Endothelial cell of umbilical vein (primary cell): Measurements from ENCODE around the gene LIN28B. TPM values are rescaled to one million over a fixed set of nuclear protein-coding genes. Genes with fewer than 3 reads are reported as not detected.

Source experiments
- BruUV-seq: library from RNA; stranded (reverse); fragments of 400-500 nt; replicated peaks from 2 replicates; lab custom pipeline; 2021; lab: Mats Ljungman, UMichigan
- CTCF ChIA-PET: fragments of 300-600, 350-600 bp; sonication (Branson Sonifier 250); formaldehyde crosslinking; loops from one replicate; lab custom pipeline; 2021; ENCODE audit warnings: antibody characterized with exemption, inconsistent platforms; lab: Charles Lee
- POLR2A ChIA-PET: fragments of 300-600, 350-600 bp; sonication (Branson Sonifier 250); formaldehyde crosslinking; loops from one replicate; lab custom pipeline; 2021; ENCODE audit warnings: antibody characterized with exemption, inconsistent platforms; lab: Charles Lee
- DNase-seq: peaks from one replicate; pipeline ENCODE4 v3.0.0-alpha.2; 2011; ENCODE audit warnings: low read depth, low spot score
- FAIRE-seq: peaks from 2 replicates; lab custom pipeline; 2011; peaks lifted over from hg19 to GRCh38; lab: Jason Lieb, UNC
- H2AFZ ChIP-seq: 2 replicates; pipeline ENCODE4 v1.6.0; 2012; ENCODE audit warnings: low read depth, low read length, control low read depth, inconsistent platforms
- H3K27ac ChIP-seq: 2 replicates; pipeline ENCODE4 v1.5.1; 2011; ENCODE audit warnings: low read depth, mild to moderate bottlenecking, control low read depth, low read length, moderate library complexity; ENCODE audit not compliant: insufficient read depth
- H3K27me3 ChIP-seq, 2 experiments: 2 replicates each; pipeline versions ENCODE4 v1.6.0 to v1.6.1; 2011; ENCODE audit warnings: low read length in 2 of 2, mixed read lengths in 1 of 2; ENCODE audit not compliant: control insufficient read depth in 2 of 2, insufficient read depth in 2 of 2
- H3K36me3 ChIP-seq, 2 experiments: 2 replicates in 1 of 2; 3 replicates in 1 of 2; pipeline ENCODE4 v1.5.1; 2011; ENCODE audit warnings: low read length in 2 of 2, mild to moderate bottlenecking in 1 of 2, moderate library complexity in 1 of 2; ENCODE audit not compliant: control insufficient read depth in 2 of 2, insufficient read depth in 2 of 2; ENCODE audit errors: extremely low read depth in 1 of 2
- H3K4me1 ChIP-seq: 3 replicates; pipeline ENCODE4 v1.5.1; 2011; ENCODE audit warnings: mild to moderate bottlenecking, low read length; ENCODE audit not compliant: control insufficient read depth, insufficient read depth; ENCODE audit errors: extremely low read depth
- H3K4me2 ChIP-seq: 2 replicates; pipeline ENCODE4 v1.6.1; 2011; ENCODE audit warnings: low read length, control low read depth, mixed read lengths; ENCODE audit not compliant: insufficient read depth
- H3K4me3 ChIP-seq, 3 experiments: fragments of 200-600 bp in 1 of 3; sonication (generic), shearing (Covaris generic) in 1 of 3; replicated peaks in 1 of 3; 2 replicates each; pipeline ENCODE4 v1.5.1; 2011 to 2016; ENCODE audit warnings: control low read depth in 3 of 3, low read length in 3 of 3, mild to moderate bottlenecking in 2 of 3, inconsistent platforms in 1 of 3, low read depth in 1 of 3, moderate library complexity in 1 of 3; ENCODE audit not compliant: insufficient read depth in 1 of 3
- H3K79me2 ChIP-seq: 2 replicates; pipeline ENCODE4 v1.6.0; 2012; ENCODE audit warnings: low read length, inconsistent platforms; ENCODE audit not compliant: control insufficient read depth, insufficient read depth
- H3K9ac ChIP-seq: replicated peaks from 2 replicates; pipeline ENCODE3; 2011; ENCODE audit warnings: low read length, control low read depth; ENCODE audit not compliant: insufficient read depth; ENCODE audit errors: extremely low read depth
- H3K9me1 ChIP-seq: replicated peaks from 3 replicates; pipeline ENCODE4 v1.6.0; 2011; ENCODE audit warnings: mild to moderate bottlenecking, low read length; ENCODE audit not compliant: control insufficient read depth, insufficient read depth; ENCODE audit errors: extremely low read depth
- H3K9me3 ChIP-seq: replicated peaks from 2 replicates; pipeline ENCODE4 v1.5.1; 2012; ENCODE audit warnings: low read length, inconsistent platforms; ENCODE audit not compliant: control insufficient read depth, insufficient read depth
- H4K20me1 ChIP-seq: replicated peaks from 2 replicates; pipeline ENCODE3; 2011; ENCODE audit warnings: mild to moderate bottlenecking, low read length; ENCODE audit not compliant: control insufficient read depth, insufficient read depth; ENCODE audit errors: extremely low read depth
- EZH2 ChIP-seq: IDR thresholded peaks from 2 replicates; pipeline ENCODE4 v1.6.1; 2012; ENCODE audit warnings: borderline replicate concordance, low read depth, mild to moderate bottlenecking, moderate library complexity, low read length, inconsistent platforms; ENCODE audit not compliant: severe bottlenecking
- FOS ChIP-seq: IDR thresholded peaks from 2 replicates; pipeline ENCODE4 v1.6.1; 2011; ENCODE audit warnings: mild to moderate bottlenecking, low read length, moderate library complexity, borderline replicate concordance; ENCODE audit not compliant: insufficient read depth
- GATA2 ChIP-seq: IDR thresholded peaks from 2 replicates; pipeline ENCODE4 v1.7.0; 2011; ENCODE audit warnings: low read depth, mild to moderate bottlenecking, moderate library complexity, mixed read lengths, low read length; ENCODE audit not compliant: insufficient read length, insufficient read depth
- JUN ChIP-seq: IDR thresholded peaks from 2 replicates; pipeline ENCODE4 v1.6.1; 2011; ENCODE audit warnings: borderline replicate concordance, low read depth; ENCODE audit not compliant: insufficient read length, insufficient read depth
- MYC ChIP-seq: IDR thresholded peaks from one replicate; pipeline ENCODE4 v1.6.1; 2011; ENCODE audit warnings: mild to moderate bottlenecking, low read depth, low read length
- POLR2A ChIP-seq: IDR thresholded peaks from 2 replicates; pipeline ENCODE4 v1.6.1; 2012; ENCODE audit warnings: low read depth, mild to moderate bottlenecking, control low read depth, low read length
- POLR2AphosphoS5 ChIP-seq: IDR thresholded peaks from 2 replicates; pipeline ENCODE4 v1.6.1; 2012; ENCODE audit warnings: low read depth, mild to moderate bottlenecking, control low read depth, low read length, moderate library complexity; ENCODE audit not compliant: insufficient read depth
- dilution Hi-C: fragments of 300-500 bp; cut with MboI; formaldehyde crosslinking; loops from one replicate; pipeline ENCODE4 v1.15.0; 2019; ENCODE audit warnings: low sequenced_read_pairs; ENCODE audit not compliant: extremely low pct_ligation_motif_present
- intact Hi-C: fragments of 100-400 bp; cut with micrococcal nuclease; formaldehyde crosslinking; loops from one replicate; pipeline ENCODE4 v1.10.0; 2022
- polyA plus RNA-seq, 4 experiments: library from polyadenylated mRNA; depleted of rRNA in 3 of 4; stranded (reverse) in 3 of 4; unstranded in 1 of 4; fragments of >200 nt; gene quantifications; 2 replicates each; pipeline versions ENCODE4 v1.2.1 to v1.2.3, GENCODE V29; 2011 to 2012; ENCODE audit warnings: missing spikeins in 1 of 4
- total RNA-seq: library from RNA; stranded (reverse); gene quantifications from 2 replicates; pipeline ENCODE4 v1.2.3, GENCODE V29; 2021
- TF ChIP-seq, protein P1 (sequence below): IDR thresholded peaks from 2 replicates; pipeline ENCODE4 v1.6.1; 2011; ENCODE audit not compliant: insufficient read depth, insufficient read length
- TF ChIP-seq, protein P2 (sequence below), 2 donors: IDR thresholded peaks; 1 replicate in 1 of 2; 2 replicates in 1 of 2; pipeline ENCODE4 v1.5.1; 2011; ENCODE audit warnings: low read length in 2 of 2, mild to moderate bottlenecking in 2 of 2, moderate library complexity in 2 of 2, control low read depth in 1 of 2, inconsistent platforms in 1 of 2, low read depth in 1 of 2; ENCODE audit not compliant: insufficient read depth in 1 of 2; ENCODE audit errors: extremely low read depth in 1 of 2

The LIN28B gene
- total and polyA plus RNA-seq, 2 donors (not counting 3 experiments of a cell fraction or from before 2014, with no cell fraction given) = not detected

DNA sequence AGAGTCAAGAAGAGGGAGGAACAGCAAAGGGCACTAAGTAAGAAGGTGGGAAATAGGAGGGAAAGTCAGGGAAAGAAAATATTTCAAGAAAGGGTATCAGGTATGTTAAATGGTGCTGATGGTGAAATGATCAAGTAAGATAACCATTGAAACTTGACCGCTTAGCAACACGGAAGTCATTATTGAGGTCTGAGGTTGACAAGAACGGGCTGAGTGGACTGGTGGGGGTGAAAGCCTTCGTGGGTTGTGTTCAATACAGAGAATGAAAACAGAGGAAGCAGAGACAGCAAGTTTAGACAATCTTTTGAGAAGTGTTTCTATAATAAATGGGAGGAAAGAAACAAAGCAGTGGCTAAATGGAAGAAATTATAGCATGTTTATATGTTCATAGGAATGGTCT lies 72.0 kb downstream of the LIN28B start:
- dilution Hi-C loops (no loop called here), intact Hi-C loops (no loop called here)
- H2AFZ ChIP-seq = no peak overlapping the region
- H3K4me3 ChIP-seq = no peak overlapping the region
- FAIRE-seq = no peak
- no peaks in the 10 kb centered on the region for H3K9me3 ChIP-seq
- no peaks in the 10 kb centered on the region for H3K27me3 ChIP-seq
- no peak overlapping the region for H3K27ac ChIP-seq
- no peak overlapping the region for H3K4me2 ChIP-seq
- ChIA-PET CTCF (no interaction called here), POLR2A (no interaction called here)
- H3K36me3 ChIP-seq = no peaks in the 10 kb centered on the region
- no TSS peak for BruUV-seq
- H4K20me1 ChIP-seq = no peaks in the 10 kb centered on the region
- H3K9me1 ChIP-seq = no peaks in the 10 kb centered on the region
- H3K4me1 ChIP-seq = no peaks in the 10 kb centered on the region
- H3K9ac ChIP-seq = no peak overlapping the region
- H3K79me2 ChIP-seq = no peaks in the 10 kb centered on the region
- TF ChIP-seq, protein P1, sequence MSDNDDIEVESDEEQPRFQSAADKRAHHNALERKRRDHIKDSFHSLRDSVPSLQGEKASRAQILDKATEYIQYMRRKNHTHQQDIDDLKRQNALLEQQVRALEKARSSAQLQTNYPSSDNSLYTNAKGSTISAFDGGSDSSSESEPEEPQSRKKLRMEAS = no peak
- TF ChIP-seq FOS (no peak), JUN (no peak), POLR2AphosphoS5 (no peak), POLR2A (no peak), MYC (no peak), EZH2 (no peak), GATA2 (no peak)
- TF ChIP-seq, protein P2, sequence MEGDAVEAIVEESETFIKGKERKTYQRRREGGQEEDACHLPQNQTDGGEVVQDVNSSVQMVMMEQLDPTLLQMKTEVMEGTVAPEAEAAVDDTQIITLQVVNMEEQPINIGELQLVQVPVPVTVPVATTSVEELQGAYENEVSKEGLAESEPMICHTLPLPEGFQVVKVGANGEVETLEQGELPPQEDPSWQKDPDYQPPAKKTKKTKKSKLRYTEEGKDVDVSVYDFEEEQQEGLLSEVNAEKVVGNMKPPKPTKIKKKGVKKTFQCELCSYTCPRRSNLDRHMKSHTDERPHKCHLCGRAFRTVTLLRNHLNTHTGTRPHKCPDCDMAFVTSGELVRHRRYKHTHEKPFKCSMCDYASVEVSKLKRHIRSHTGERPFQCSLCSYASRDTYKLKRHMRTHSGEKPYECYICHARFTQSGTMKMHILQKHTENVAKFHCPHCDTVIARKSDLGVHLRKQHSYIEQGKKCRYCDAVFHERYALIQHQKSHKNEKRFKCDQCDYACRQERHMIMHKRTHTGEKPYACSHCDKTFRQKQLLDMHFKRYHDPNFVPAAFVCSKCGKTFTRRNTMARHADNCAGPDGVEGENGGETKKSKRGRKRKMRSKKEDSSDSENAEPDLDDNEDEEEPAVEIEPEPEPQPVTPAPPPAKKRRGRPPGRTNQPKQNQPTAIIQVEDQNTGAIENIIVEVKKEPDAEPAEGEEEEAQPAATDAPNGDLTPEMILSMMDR (IDR thresholded peaks at IDR 0.05; ENCODE audit: extremely low read depth in 1 of 2, insufficient read depth in 1 of 2, low read depth in 1 of 2, low read length in 2 of 2) = no peak
- DNase-seq = no peak
